DND-41 (cell line): ENCODE results near the gene OR56B4.

Experiments
- CTCF ChIP-seq: IDR thresholded peaks from 2 replicates; pipeline ENCODE4 v1.5.1; 2012; ENCODE audit warnings: borderline replicate concordance, low read length, moderate library complexity, mild to moderate bottlenecking; ENCODE audit not compliant: poor library complexity, severe bottlenecking; ENCODE audit errors: extremely low read depth
- EZH2 ChIP-seq: IDR thresholded peaks from 3 replicates; pipeline ENCODE4 v1.6.1; 2012; ENCODE audit warnings: borderline replicate concordance, low read depth, mild to moderate bottlenecking, moderate library complexity, low read length, inconsistent platforms; ENCODE audit not compliant: severe bottlenecking

- TF ChIP-seq CTCF (no peak), EZH2 (no peak)
Measured at GRCh38 chr11:6116638-6117037, 9.2 kb downstream of the OR56B4 start.
